ENCODE data around the gene FTO. TPM values are rescaled to one million over a fixed set of nuclear protein-coding genes. Genes with fewer than 3 reads are reported as not detected.

The FTO gene
- total and polyA plus RNA-seq, 2 of the 8 experiments (the other 6 are each of a cell fraction or from before 2014, with no cell fraction given), result 34.5 to 59.8 TPM

DNA sequence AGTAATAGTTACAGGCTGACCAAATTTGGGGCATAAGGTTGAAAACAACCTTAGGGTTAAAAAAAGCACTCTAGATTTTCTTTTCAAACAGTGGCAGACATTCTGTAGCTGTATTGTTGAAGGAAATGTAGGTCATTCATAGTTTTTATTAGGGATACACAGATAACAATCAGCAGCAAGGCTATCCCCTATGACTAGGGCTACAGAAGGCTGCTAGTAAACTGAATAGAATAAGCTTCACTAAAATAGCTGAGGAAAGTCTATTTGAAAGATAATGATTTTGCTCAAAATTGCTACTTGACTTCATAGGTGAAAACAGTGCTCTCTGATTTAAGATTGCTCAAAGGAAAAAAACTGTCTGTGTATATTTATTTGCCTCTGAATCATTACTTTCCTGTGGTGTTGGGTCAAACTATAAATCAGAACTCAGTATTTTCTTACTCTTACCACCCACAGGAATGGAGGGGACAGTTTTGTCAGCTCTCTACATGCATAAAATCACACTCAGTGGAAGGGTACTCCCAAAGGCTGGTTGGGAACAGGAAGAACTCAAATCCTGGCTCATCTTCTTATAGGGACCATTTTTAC, 25.1 kb upstream of the FTO start:
- Histone ChIP-seq H2BK5ac (ENCODE audit: low read depth, low read length) (no peak overlapping the region), H3K14ac (ENCODE audit: insufficient read length) (no peak overlapping the region), H3K4me3 (ENCODE audit: extremely low read depth in 1 of 4, insufficient read depth in 2 of 4, low read depth in 3 of 4, low read length in 4 of 4) (no peak overlapping the region), H3K27ac (ENCODE audit: low read depth, low read length) (no peak overlapping the region), H4K8ac (ENCODE audit: extremely low read depth, insufficient read depth, low read length) (no peak overlapping the region), H4K5ac (ENCODE audit: insufficient read length, low read depth, low read length) (no peak overlapping the region), H2BK120ac (replicated peaks; ENCODE audit: low read depth, low read length) (no peak overlapping the region), H2AK5ac (ENCODE audit: low read depth, low read length) (no peak overlapping the region), H4K20me1 (replicated peaks in 1 of 2; ENCODE audit: control insufficient read depth in 1 of 2, insufficient read depth in 2 of 2, low read length in 2 of 2) (no peaks in the 10 kb centered on the region), H3K27me3 (replicated peaks in 1 of 4; ENCODE audit: control insufficient read depth in 3 of 4, extremely low read depth in 1 of 4, insufficient read depth in 3 of 4, low read length in 3 of 4) (no peaks in the 10 kb centered on the region), H2BK15ac (ENCODE audit: low read length) (no peak overlapping the region), H3K9ac (replicated peaks in 1 of 4; ENCODE audit: extremely low read depth in 1 of 4, low read depth in 3 of 4, low read length in 3 of 4) (no peak overlapping the region), H3K79me1 (ENCODE audit: low read depth, low read length) (no peaks in the 10 kb centered on the region), H3K4ac (replicated peaks; ENCODE audit: insufficient read length, low read depth, low read length) (no peak overlapping the region), H2BK20ac (ENCODE audit: low read length) (no peak overlapping the region), H4K91ac (replicated peaks; ENCODE audit: insufficient read length, low read length) (no peak overlapping the region), H3K18ac (ENCODE audit: extremely low read depth, low read length) (no peak overlapping the region), H3K36me3 (ENCODE audit: control insufficient read depth in 2 of 4, insufficient read depth in 4 of 4, low read length in 3 of 4) (no peaks in the 10 kb centered on the region), H2BK12ac (ENCODE audit: low read depth, low read length) (no peak overlapping the region), H3K4me1 (replicated peaks in 1 of 4; ENCODE audit: control insufficient read depth in 3 of 4, insufficient read depth in 4 of 4, low read length in 3 of 4) (no peaks in the 10 kb centered on the region), H3K56ac (replicated peaks; ENCODE audit: insufficient read length, low read depth, low read length) (no peak overlapping the region), H3K23me2 (ENCODE audit: low read depth, low read length) (no peaks in the 10 kb centered on the region; the same call in 1 of the 2 replicates), H3K4me2 (ENCODE audit: insufficient read depth in 1 of 2, low read depth in 2 of 2, low read length in 2 of 2) (no peak overlapping the region), H3K9me3 (ENCODE audit: insufficient read depth in 2 of 2, low read depth in 1 of 2, low read length in 1 of 2) (no peaks in the 10 kb centered on the region), H3K23ac (ENCODE audit: insufficient read length) (no peak overlapping the region), H2AFZ (ENCODE audit: low read length) (no peak overlapping the region), H3K79me2 (ENCODE audit: control insufficient read depth in 1 of 2, insufficient read depth in 2 of 2, low read length in 2 of 2) (no peaks in the 10 kb centered on the region)
- ChIA-PET CTCF (ENCODE audit: partially characterized antibody) (interaction anchor here (0.8 to 1.7 kb wide), 3 partner anchors 13 to 245 kb away, joined by 3 to 5 read pairs (median 5); no protein-coding TSS in a partner anchor), POLR2A (ENCODE audit: partially characterized antibody) (interaction anchor here (0.6 kb wide), 1 partner anchor 14 kb away, joined by 4 read pairs; no protein-coding TSS in a partner anchor)
- DNase-seq (ENCODE audit: low read depth in 1 of 2, low spot score in 2 of 2), result no peak
- no peak for FAIRE-seq
- TF ChIP-seq BACH1 (IDR thresholded peaks at IDR 0.05; ENCODE audit: low read length) (no peak), CREB1 (IDR thresholded peaks at IDR 0.05) (no peak), BCL11A (IDR thresholded peaks at IDR 0.05; ENCODE audit: low read depth in 2 of 2, low read length in 2 of 2) (no peak), SAP30 (IDR thresholded peaks at IDR 0.05; ENCODE audit: insufficient read depth, insufficient replicate concordance, low read length) (no peak), EGR1 (IDR thresholded peaks at IDR 0.05; ENCODE audit: borderline replicate concordance, low read depth, low read length) (no peak), MAFK (IDR thresholded peaks at IDR 0.05; ENCODE audit: low read depth, low read length) (no peak), TAF7 (optimal IDR thresholded peaks at IDR 0.05; ENCODE audit: borderline replicate concordance, low read depth, low read length) (no peak), SP2 (IDR thresholded peaks at IDR 0.05; ENCODE audit: low read length) (no peak), SIN3A (conservative IDR thresholded peaks at IDR 0.05 in 1 of 2, IDR thresholded peaks at IDR 0.05 in 1 of 2; ENCODE audit: low read depth in 1 of 2, low read length in 2 of 2) (no peak), RAD21 (IDR thresholded peaks at IDR 0.05 in 1 of 2, conservative IDR thresholded peaks at IDR 0.05 in 1 of 2; ENCODE audit: low read depth in 2 of 2, low read length in 2 of 2) (no peak), ASH2L (IDR thresholded peaks at IDR 0.05; ENCODE audit: low read length) (no peak), RNF2 (IDR thresholded peaks at IDR 0.05; ENCODE audit: borderline replicate concordance, low read depth, low read length, missing control alignments, poor library complexity, severe bottlenecking) (no peak), SUZ12 (IDR thresholded peaks at IDR 0.05; ENCODE audit: low read length) (no peak), JUND (IDR thresholded peaks at IDR 0.05; ENCODE audit: low read length) (no peak)

Measured in H1 (cell line).